Ascending aorta (tissue), 2 donors: Measurements from ENCODE around the gene ADAM22. TPM values are rescaled to one million over a fixed set of nuclear protein-coding genes. Genes with fewer than 3 reads are reported as not detected.

ENCODE experiments used
- DNase-seq, 2 donors: peaks; one replicate each; pipeline ENCODE4 v3.0.0-alpha.2; 2019; ENCODE audit warnings: low spot score in 2 of 2
- H3K27ac ChIP-seq, 2 donors: fragments of 200-600 bp; sonication (generic); one replicate each; pipeline ENCODE4 v1.5.1; 2016 to 2017; ENCODE audit warnings: mild to moderate bottlenecking in 1 of 2
- H3K27me3 ChIP-seq: fragments of 200-600 bp; sonication (generic); one replicate; pipeline ENCODE4 v1.5.1; 2017
- H3K36me3 ChIP-seq, 2 donors: fragments of 200-600 bp; sonication (generic); one replicate each; pipeline ENCODE4 v1.5.1; 2016
- H3K4me1 ChIP-seq, 2 donors: fragments of 200-600 bp; sonication (generic); one replicate each; pipeline ENCODE4 v1.5.1; 2016 to 2017; ENCODE audit warnings: mild to moderate bottlenecking in 1 of 2
- H3K4me3 ChIP-seq, 2 donors: fragments of 200-600 bp; sonication (generic); one replicate each; pipeline ENCODE4 v1.5.1; 2016 to 2017; ENCODE audit warnings: mild to moderate bottlenecking in 1 of 2
- H3K9me3 ChIP-seq, 2 donors: fragments of 200-600 bp; sonication (generic); one replicate each; pipeline ENCODE4 v1.5.1; 2016
- intact Hi-C: fragments of 100-400 bp; cut with DNase I; formaldehyde crosslinking; loops from one replicate; pipeline ENCODE4 v1.15.1; 2023
- total RNA-seq: library from RNA; depleted of rRNA; stranded (reverse); fragments of >200 nt; gene quantifications from one replicate; pipeline ENCODE4 v1.1.0, GENCODE V29; 2016
- TF ChIP-seq, protein P1 (sequence below), 3 experiments: fragments of 200-600 bp in 2 of 3; fragments of 450-650 bp in 1 of 3; sonication (generic) in 2 of 3; IDR thresholded peaks; one replicate each; pipeline ENCODE4 v1.5.1; 2016 to 2019; ENCODE audit warnings: antibody characterized with exemption in 3 of 3, mild to moderate bottlenecking in 1 of 3, moderate library complexity in 1 of 3

The ADAM22 gene
- total RNA-seq, 1 donor from 2014 or later, result 0.85 TPM

DNA sequence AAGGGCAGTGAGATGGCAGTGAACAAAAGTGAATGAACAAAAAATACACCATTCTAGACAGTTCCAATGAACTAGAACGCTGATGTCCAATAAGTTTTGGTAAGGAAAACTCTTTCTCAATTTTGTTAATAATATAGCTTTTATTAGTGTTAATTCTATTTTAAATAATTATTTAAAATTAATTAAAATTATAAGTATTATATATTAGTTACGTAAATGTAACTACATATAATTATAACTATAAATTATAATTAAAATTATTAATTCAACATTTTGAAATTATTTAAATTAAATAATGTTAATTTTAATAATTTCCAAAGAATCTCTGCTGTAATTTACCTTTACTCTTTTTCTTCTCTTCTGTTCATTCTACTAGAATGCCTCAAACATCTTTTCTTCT, 280.4 kb downstream of the ADAM22 start:
- H3K4me3 ChIP-seq, result no peak overlapping the region
- no peak overlapping the region for H3K27ac ChIP-seq
- TF ChIP-seq, protein P1, sequence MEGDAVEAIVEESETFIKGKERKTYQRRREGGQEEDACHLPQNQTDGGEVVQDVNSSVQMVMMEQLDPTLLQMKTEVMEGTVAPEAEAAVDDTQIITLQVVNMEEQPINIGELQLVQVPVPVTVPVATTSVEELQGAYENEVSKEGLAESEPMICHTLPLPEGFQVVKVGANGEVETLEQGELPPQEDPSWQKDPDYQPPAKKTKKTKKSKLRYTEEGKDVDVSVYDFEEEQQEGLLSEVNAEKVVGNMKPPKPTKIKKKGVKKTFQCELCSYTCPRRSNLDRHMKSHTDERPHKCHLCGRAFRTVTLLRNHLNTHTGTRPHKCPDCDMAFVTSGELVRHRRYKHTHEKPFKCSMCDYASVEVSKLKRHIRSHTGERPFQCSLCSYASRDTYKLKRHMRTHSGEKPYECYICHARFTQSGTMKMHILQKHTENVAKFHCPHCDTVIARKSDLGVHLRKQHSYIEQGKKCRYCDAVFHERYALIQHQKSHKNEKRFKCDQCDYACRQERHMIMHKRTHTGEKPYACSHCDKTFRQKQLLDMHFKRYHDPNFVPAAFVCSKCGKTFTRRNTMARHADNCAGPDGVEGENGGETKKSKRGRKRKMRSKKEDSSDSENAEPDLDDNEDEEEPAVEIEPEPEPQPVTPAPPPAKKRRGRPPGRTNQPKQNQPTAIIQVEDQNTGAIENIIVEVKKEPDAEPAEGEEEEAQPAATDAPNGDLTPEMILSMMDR (IDR thresholded peaks at IDR 0.05), result no peak
- DNase-seq, result no peak
- intact Hi-C loops, result loop anchor here (10.0 kb wide), 3 partner anchors 870 to 1060 kb away; partner anchors contain the start of genes CROT, DMTF1 and TMEM243
- H3K27me3 ChIP-seq, result no peaks in the 10 kb centered on the region
- peaks cover 15 to 56% of the 10 kb centered on the region in 2 donors for H3K36me3 ChIP-seq
- H3K9me3 ChIP-seq, result no peaks in the 10 kb centered on the region
- H3K4me1 ChIP-seq, result peaks cover 6 to 7% of the 10 kb centered on the region in 2 donors

DNA sequence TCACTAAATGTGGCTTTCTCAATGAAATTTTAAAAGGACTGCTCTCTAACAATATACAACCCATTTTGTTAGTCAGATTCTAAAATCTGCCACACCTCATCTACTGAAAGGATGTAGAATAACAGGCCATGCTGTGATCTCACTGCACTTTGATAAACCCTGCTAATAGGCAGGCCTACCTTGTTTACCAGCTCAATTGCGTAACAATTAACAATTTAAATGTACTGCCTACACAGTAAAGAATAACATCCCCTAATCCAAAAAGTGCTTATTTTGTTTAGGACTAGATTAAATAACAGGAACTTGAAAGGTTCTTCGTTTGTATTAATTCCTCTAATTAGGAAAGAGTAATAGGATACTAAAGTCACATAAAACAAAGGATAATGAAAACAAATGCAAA, 281.2 kb downstream of the ADAM22 start:
- Histone ChIP-seq H3K4me1 (peaks cover 6 to 7% of the 10 kb centered on the region in 2 donors), H3K36me3 (peaks cover 12 to 48% of the 10 kb centered on the region in 2 donors), H3K27ac (no peak overlapping the region), H3K4me3 (no peak overlapping the region), H3K9me3 (no peaks in the 10 kb centered on the region), H3K27me3 (no peaks in the 10 kb centered on the region)
- TF ChIP-seq, protein P1 (IDR thresholded peaks at IDR 0.05), result no peak
- intact Hi-C loops, result loop anchor here (5.0 to 10.0 kb wide), 4 partner anchors 338 to 1060 kb away; partner anchors contain the start of genes CROT, DBF4, DMTF1 and SLC25A40
- no peak for DNase-seq

DNA sequence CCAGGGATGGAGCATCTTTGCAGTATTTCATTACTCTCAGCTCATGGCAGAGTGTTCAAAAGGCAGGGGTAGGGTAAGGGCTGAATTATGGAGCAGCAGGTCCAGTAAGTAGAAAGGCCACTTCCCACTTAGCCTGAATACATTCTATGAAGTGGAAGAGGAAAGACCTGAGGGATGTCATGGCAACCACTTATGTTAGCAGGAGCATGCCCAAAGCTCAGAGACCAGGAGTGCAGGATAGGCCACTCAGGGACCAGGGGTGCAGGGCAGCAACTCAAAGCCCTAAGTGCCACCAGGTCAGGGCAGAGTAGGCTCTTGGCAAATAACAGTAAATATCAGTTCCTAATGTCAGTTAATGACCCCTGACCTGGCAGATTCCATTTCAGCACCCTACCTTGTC, 282.2 kb downstream of the ADAM22 start:
- no peaks in the 10 kb centered on the region for H3K27me3 ChIP-seq
- DNase-seq, result no peak
- peaks cover 10 to 46% of the 10 kb centered on the region in 2 donors for H3K36me3 ChIP-seq
- TF ChIP-seq, protein P1 (IDR thresholded peaks at IDR 0.05), result no peak
- intact Hi-C loops, result loop anchor here (5.0 to 10.0 kb wide), 4 partner anchors 339 to 1061 kb away; partner anchors contain the start of genes CROT, DBF4, DMTF1 and SLC25A40
- H3K4me1 ChIP-seq, result peaks cover 6 to 7% of the 10 kb centered on the region in 2 donors
- no peak overlapping the region for H3K4me3 ChIP-seq
- H3K27ac ChIP-seq, result no peak overlapping the region
- H3K9me3 ChIP-seq, result no peaks in the 10 kb centered on the region

DNA sequence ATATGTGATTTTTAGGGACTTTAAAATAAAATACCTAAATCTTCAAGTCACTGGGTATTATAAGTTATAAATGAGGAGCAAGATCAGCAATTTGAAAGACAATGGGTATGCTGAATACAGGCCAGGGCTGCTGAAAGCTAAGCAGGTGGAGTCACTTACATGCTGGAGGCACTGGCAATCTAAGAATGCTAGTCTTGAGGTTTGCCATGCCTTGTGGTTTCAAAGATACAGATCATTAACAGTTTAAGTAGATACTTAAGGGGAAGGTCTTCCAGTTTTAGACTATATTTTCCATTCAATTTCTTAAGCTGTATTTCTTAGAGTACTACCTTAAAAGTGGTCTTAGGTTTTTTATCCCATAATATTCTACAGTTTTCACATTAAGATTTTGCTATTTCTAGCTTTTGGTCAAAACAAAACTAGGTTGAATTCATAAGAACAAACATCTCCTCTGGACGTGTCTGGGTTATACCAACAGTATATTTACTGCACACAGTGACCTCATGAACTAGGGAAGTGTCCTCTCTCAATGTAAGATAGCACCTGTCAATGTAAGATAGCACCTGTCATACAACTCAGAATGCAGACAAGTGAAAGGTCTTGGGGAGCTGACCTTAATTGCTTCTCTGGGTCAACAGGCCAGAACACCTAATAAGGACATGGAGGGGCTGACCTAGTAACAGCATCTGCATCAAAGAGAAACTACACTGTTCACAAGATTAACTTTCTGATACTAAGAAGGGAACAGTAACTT, 283.8 kb downstream of the ADAM22 start:
- peak overlapping the region; percentile 86 to 89 for H3K27ac ChIP-seq

DNA sequence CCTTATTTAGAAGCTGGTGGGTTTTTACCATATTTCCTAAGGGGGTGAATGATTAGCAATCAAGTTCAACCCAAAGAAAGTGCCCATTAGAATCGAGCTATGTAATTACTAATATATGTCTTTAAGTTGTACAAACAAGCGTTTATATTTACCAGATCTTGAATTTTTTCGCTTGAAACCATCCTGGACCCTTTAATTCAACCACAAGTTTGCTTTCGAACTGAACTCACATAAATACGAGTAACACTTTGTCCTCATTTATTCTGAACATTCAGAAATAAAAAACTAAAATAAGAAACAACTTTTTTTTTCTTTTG, 284.3 kb downstream of the ADAM22 start:
- intact Hi-C loops, result loop anchor here (5.0 to 10.0 kb wide), 4 partner anchors 341 to 1064 kb away; partner anchors contain the start of genes CROT, DBF4, DMTF1 and SLC25A40
- Histone ChIP-seq H3K4me3 (peak overlapping the region; percentile 82 to 88), H3K4me1 (peaks cover 6 to 7% of the 10 kb centered on the region in 2 donors), H3K9me3 (no peaks in the 10 kb centered on the region), H3K27ac (peak overlapping the region; percentile 86 to 89), H3K36me3 (peaks cover 10 to 35% of the 10 kb centered on the region in 2 donors), H3K27me3 (no peaks in the 10 kb centered on the region)
- TF ChIP-seq, protein P1 (IDR thresholded peaks at IDR 0.05), result no peak
- no peak for DNase-seq

More for the DNA sequence above, 283.8 kb downstream of the ADAM22 start:
- peaks cover 6 to 7% of the 10 kb centered on the region in 2 donors for H3K4me1 ChIP-seq
- no peak for DNase-seq
- no peaks in the 10 kb centered on the region for H3K9me3 ChIP-seq
- H3K36me3 ChIP-seq, result peaks cover 10 to 40% of the 10 kb centered on the region in 2 donors
- no peaks in the 10 kb centered on the region for H3K27me3 ChIP-seq
- H3K4me3 ChIP-seq, result peak overlapping the region in 1 of 2 donors; percentile 82
- TF ChIP-seq, protein P1 (IDR thresholded peaks at IDR 0.05), result no peak
- intact Hi-C loops, result loop anchor here (5.0 to 10.0 kb wide), 4 partner anchors 341 to 1063 kb away; partner anchors contain the start of genes CROT, DBF4, DMTF1 and SLC25A40
